HL-60/S4 treated with phorbol 12-myristate 13-acetate at 8.2 ng/mL for 4 days and 3 days (cell line): ENCODE measurements around the gene PAX8.

Experiments used
- in situ Hi-C: fragments of 300-500 bp; cut with MboI; formaldehyde crosslinking; loops from 2 replicates; pipeline ENCODE4 v1.15.0; 2022; ENCODE audit warnings: low sequenced_read_pairs

Gene PAX8

DNA sequence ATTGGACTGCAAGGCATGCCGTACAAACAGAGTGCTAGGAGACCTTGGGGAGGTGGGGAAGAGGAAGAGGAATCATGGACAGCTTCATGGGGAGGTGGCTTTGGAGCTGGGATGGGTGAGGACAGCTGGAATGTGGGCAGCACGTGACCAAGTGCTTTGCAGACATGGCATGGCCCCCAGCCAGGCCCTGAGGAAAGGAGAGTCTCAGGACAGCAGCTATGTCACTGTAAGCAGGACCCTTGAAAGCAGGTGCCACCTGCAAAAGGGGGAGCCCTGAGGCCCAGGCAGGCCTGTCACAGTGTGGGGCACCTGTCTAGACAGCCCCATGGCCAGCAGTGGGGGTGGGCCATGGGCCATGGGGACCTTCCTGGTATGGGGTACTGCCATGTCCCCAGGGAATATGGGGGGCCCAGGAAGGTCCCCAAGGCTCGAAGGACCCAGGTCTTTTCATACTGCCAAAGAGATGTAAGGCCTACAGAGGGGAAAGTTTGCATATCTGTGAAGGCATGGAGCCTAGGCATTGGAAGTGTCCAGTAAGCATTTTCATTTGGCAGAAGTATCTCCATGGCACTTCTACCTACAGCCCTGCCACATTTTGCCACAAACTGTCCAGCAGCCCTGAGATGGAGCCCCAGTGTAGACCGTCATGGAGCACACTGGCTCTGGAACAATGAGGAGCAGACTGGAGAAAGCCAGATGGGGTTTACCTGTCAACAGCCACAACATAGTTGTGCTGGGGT is 9.9 kb downstream of the PAX8 start:
- in situ Hi-C loops = no loop called here

DNA sequence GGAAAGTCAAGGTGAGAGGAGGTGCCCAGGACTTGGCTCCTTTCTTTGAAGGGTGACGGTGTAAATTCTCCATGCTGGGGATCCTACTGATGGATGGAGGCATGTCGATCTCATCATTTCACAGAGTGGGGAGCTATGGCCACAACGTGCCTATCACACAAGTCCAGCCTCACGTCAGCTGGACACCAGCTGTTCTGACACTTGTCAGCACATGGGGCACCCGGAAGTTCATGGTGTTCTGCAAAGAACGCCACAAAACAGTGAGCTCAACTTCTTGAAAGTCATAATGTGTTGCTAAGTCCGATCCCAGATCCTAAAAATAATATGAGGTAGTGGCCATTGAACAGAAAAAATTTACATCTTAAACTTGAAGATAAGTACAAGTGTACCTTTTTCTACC is 12.3 kb downstream of the PAX8 start:
- in situ Hi-C loops = no loop called here

DNA sequence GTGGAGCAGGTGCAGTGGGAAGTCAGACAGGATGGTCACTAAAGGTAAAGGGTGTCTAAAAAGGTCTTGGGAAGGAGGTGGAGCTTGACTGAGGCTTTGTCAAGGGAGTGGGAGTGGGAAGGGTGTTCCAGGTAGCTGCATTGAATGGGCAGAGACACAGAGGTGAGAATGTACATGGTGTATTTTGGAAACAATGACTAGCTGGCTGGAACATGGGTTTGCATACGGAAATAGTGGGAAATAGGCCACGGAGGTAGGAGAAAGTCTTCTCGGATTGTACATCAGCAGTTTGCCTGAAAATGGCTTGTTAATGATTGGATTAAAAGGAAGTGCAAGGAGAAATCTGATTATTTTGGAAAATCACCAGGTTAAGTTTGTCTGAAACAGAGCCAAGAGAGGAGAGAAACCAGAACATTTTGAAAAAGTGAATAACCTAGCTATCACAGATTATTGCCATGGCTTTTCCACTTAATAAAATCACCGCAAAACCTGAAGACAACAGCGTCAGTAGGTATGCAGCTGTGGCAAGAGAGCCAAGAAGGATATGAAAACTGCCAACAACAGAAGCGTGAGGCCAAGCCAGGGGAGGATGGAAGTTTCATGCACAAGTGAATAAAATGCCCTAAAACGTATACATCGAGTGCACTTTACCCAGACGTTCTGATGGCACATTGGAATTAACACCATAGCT is 13.9 kb downstream of the PAX8 start:
- in situ Hi-C loops = no loop called here

DNA sequence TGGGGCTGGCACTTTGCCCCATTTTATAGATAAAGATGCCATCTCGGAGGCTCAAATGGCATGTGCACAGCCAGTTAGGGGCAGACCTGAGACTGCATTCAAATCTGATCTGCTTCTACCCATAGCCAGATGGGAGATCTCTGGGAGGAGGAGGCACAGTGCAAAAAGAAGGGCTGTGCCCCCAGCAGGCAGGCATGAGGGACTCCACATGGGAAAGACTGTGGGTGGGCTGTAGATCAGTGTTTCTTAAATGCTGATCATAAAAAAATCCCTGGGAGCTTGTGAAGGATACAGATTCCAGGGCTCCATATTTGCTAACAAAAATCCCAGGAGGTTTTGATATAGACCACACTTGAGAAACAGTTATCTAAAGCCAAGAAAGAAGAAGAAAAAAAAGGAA is 15.2 kb downstream of the PAX8 start:
- in situ Hi-C loops = no loop called here

DNA sequence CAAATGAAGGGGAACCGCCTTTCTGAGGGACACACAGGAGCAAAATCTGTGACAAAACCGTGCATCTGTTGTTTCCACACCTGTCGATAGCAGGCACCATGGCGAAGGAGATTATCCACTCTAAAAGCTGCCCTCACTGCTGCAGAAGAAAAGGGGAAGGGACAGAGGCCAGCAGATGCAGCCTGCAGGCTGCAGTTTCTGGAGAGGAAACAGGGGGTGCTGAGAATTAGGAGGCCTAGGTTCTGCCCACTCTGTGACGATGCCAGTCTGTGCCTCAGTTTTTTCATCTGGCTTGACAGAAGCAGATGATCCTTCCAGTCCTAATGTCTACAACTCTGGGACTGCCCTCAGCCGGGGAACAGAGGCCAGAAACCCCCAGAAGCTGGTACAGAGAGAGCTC is 17.7 kb downstream of the PAX8 start:
- in situ Hi-C loops = no loop called here

DNA sequence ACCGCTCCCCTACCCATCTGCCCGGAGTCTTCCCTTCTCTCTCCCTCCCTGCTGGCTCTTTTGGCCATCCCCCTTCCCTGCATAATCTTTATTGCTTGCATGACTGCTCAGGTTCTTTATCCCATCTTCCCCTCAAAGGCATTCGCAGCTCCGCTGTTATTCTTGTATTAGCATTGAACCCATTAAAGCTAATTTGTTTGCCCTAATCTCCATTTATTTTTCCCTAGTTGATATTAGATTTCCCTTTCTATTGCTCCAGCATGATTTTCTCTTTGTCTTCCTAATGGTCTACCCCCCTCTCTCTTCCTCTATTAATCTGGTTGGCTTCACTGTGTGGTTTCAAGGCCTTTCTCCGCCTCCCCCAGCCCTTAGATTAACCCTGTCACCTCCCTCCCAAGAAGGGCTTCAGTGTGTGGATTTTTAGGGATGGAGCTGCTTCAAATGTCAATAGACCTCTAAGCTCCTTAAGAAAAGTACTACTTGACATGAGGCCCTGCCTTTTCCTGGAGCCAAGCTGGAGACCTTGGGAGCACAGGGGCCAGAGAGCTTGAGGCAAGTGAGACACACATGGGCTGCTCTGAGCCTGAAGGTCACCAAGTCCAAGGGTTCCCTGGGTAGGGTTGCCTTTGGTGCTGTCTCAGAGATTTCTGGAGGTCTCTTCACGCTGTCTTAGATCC is 20.1 kb downstream of the PAX8 start:
- in situ Hi-C loops = no loop called here

DNA sequence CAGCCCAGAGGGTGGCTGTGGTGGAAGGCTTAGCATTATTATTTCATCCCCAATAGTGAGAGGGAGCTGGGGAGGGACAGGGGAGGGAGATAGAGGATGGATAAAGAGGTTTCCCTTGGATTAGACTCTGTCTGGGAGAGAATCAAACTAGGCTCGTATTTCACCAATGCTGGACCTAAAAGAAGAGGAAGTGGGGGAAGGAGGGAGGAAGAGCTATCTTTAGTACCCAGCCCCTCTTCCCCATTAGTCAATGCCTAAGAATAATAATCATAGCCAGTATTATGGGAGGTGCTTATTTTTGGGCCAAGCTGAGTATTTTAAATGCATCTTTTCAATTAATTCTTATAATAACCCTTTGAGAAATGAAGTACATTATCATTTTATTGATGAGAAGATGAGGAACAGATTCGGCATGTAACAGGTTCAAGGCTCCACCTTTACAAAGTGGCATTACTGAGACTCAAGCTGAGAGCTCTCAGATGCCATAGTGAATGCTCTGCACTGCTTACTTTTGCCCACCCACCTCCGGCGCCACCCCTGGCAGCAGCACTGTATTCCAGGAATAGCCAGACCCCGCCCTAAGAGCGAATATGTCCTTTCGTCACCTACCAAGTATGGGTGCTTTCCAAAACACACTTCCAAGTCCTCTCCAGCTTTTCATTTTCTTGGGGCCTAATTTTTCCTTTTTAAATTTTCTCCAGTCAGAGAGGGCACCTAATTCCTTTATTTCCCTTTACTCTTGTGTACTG is 21.0 kb downstream of the PAX8 start:
- in situ Hi-C loops = no loop called here

DNA sequence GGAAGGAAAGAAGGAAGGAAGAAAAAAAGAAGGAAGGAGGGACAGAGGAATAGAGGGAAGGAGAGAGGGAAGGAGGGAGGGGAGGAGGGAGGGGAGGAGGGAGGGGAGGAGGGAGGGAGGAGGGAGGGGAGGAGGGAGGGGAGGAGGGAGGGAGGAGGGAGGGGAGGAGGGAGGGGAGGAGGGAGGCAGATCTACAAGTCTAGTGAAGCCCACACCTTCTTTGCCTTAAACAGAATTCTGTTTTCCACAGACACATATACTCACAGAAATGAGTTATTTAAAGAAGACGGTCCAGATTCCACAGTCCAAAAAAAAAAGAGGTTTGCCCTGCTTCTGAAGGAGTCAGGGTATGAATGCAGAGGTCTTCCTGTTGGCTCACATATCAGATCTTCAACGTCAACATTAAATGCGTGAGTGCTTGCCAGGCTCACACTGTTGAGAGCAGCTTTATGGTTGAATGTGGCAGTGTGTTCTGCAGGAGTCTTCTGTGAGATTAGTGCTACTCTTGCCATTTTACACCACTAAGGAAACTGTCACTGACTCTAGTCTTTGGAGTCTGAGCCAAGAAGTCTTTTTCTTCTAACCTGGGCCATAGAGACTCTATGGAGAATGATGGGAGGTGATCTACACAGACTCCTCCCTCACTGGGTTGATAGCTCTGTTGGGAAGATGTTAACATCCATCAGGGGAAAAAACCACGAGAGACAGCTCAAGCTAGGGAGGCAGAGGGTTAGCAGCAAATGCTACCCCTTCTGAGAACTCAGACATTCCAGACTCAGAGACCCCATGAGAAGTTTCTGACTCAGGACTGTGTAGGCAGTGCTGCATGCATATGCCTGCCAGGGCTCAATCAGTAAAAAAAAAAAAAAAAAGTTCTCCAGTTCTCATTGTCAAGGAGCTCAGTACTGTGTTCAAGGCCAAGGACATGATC is 23.3 kb downstream of the PAX8 start:
- in situ Hi-C loops = no loop called here

DNA sequence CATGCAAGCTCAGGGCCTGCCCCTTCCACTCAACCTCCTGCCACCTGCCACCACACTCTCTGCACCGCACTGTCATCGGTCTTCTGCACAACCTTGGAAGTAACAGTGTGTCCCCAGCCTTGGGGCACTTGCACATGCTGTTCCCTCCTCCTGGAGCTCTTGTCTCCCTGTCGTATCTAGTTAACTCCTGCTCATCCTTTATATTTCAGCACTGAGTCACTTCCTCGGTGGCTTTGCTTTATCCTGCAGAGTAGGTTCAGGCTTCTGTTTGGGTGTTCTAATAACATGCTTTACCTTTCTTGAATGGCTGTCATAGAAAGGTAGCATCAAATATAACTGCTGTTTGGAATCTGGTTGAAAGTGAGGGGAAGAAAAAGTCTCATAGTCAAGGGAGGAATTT is 25.3 kb downstream of the PAX8 start:
- in situ Hi-C loops = no loop called here

DNA sequence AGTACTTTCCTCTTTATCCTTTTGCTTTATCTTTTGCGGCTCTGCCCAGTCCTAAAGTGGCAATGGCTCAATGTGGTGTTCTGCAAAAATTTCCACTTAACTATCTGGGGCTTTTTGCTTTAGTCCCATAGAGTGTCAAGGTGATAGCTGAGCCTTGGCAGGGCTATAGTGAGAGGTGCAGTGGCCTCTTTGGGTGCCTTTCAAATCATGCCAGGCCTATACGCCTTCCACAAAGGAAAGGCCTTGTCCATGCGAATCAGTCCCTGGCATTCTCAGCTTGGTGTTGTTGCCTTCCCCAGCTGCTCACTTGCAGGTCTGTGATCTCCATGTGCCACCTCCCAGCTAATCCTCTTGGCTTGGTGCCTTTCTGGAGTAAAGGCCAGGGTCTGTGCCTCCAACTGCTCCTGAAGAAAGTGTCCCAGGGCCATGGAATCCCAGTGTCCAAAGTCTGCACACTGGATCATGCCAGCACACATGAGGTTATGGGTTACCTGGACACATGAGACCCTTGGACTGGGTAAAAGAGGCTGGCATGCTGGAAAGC is 26.6 kb downstream of the PAX8 start:
- in situ Hi-C loops = no loop called here

DNA sequence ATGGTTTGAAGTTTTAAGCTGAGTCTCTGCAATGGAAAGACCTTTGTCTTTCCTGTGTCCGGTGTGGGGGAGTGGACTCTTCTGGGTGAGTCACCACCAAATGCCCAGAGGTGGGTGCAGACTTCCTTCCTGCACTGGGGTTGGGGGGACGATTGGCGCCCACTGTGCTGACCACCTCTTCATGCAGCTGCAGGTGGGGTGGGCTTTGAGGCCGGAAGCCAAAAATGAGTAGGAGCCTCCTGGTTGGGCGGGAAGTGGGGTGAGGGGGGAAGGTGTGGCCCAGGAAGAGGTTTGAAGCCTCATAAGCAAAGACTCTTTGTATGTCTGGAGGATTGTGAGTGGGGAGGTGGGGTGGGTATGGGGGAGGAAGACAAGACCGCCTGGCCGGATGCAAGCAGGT is 27.6 kb downstream of the PAX8 start:
- in situ Hi-C loops = no loop called here

DNA sequence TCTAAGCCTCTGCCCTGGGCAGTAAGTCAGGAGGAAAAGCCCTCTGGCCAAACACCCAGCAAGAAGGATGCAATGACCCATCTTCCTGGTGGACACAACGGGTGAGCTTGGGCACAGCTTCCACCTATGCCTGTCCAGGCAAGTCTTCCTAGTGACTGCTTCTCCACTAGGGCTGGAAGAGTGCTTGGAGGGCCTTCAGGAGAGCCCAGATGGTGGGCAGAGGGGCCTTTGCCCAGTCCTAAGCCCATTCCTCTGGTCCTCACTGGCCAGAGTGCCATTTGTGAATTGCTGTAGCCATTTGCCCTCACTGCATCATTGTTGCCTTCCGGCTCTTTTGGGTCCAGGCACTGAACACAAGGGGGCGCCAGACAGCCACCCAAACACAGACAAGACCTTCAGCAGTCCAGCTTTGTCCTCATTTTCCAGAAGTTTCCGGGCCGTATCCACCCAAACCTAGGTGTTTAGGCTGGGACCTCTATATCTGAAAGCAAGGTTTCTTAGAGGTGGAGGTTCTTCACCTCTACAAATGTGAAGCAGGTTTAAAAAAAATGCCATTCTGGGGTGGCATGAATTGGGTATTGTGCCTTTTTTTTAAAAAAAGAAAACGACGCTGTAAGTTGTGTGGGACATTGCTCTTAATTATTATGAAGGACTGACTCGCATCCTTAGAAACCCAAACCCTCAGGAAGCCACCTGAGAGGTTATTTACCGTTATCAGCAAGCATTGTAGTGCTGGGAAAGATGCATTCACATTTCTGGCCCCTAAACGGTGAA is 29.5 kb downstream of the PAX8 start:
- in situ Hi-C loops = no loop called here

DNA sequence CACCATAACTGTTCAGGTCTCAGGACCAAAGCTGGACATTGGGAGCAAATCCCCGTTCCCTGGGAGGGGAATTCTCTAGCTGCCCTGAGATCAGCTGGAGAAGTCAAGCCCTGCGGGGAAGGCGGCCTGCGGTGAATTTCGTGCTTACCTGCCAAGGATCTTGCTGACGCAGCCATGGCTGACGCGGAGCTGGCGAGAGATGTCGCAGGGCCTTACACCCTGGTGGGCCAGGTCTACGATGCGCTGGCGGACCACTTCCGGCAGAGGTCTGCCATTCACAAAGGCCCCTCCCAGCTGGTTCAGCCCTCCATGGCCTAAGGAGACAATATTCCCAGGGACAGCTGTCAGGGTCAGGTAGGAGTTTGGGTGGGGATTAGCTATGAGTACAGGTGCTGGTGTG is 32.1 kb downstream of the PAX8 start:
- in situ Hi-C loops = no loop called here

DNA sequence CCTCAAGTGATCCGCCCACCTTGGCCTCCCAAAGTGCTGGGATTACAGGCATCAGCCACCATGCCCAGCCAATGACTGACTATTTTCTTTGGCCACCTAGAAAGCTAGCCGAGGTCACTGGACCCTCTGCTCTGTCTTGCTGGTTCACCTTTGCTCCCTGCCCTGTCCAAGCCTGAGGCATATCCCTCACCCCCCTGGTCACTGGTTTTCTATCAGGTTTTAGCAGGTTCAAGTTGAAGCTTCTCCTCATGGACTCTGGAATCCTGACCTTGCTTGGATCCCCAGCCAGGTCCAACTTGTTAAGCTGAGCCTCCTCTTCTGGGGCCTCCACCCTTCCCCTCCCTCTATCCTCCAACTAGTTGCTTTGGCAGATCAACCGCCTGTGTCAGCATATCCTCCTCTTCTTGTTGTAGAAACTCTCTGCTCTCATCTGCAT is 33.4 kb downstream of the PAX8 start:
- in situ Hi-C loops = no loop called here

DNA sequence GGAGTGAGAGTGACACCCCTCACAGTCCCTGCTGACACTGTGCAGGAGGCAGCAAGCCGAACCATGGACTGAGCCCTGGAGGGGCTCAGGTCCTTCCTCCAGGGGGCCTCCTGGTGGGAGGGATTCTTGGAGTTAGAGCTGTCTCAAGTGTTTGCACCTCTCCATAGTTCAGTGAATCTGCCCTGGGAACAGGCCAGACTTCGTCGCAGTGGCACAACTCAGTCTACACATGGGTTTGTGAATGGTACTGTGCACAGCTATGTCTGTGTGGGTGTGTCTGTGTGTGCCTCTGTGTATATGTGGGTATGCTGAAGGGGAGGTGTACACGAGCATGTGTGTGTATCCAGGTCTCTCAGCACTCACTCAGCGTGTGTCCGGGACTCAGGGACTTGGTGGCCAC is 36.4 kb downstream of the PAX8 start:
- in situ Hi-C loops = no loop called here

DNA sequence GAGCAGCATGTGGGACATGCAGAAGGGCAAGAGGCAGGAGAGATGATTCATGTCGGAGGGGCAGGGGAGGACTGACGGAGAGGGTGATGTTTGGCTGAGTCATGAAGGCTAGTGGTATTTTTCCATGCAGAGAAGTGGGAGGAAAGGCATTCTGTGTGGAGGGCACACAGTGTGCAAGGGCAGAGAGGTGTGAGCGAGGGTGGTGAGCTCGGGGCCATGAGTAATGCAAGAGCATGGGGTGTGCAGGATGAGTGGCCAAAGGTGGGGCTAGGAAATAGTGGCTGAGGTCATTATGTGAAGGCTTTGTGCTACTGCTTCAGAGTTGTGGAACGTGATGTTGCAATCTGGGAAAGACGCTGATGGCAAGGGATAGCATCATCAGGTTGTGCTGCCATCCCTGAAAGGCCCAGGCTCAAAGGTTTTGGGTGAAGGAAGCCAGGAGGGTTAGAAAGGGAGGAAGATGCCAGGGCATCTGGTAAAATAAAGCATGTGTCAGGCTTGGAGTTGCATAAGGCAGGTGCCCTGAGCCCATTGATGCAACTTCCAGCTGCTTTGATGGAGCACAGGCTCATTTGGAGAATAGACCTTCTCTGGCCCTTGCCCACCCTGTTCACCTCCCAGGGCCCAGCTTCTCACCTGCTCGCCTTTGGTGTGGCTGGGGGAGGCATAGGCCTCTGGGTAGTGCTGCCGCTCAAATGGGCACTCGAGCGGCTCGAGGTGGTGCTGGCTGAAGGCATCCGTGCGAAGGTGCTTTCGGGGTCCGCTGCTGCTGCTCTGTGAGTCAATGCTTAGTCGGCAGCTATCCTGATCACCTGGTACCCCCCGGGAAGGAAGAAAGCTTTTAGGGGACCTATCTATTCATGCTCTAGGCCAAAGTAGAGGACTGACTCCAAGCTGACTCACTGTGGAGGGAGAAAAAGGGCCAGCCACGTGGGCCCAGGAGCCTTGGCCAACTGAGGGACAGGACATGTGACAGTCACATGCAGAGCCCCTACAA is 37.5 kb downstream of the PAX8 start:
- in situ Hi-C loops = no loop called here

DNA sequence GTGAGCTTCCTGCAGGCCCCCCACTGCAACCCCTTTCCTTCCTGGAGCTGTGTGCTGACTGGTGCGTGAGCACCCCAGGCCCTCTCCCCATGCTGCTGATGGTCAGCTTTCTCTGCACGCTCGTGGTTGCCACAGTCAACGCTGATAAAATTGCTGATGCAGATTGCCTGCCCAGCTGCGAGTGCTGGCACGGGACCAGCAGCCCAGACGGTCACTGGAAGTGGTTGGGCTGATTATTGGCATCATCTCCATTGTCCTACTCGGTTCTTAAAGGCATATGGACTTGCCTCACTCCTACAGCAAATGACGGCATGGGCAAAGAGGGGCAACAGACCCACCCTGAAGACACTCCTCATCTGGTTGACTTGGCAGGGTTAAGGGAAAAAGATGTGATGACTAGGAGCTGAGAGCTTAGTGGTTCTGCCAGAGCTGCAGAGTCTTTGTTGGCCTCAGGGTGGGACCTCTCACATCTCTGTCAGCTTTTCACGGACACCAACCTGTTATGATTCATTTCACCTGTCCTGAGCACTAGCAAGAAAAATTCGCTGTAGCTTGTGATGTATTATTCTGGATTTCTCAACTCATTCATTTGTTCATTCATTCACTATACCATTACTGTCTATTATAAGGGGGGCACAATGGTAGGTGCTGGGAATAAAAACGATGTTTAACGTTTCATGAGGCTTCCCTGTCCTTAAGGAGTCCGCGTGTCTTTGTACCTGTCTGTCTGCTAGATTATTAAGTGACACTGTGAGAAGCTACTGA is 38.4 kb downstream of the PAX8 start:
- in situ Hi-C loops = no loop called here
